Measurements from ENCODE around the gene TTLL11. TPM values are rescaled to one million over a fixed set of nuclear protein-coding genes. Genes with fewer than 3 reads are reported as not detected.
A peak's percentile ranks its signal among the peaks of the same experiment; 100 is the strongest.

The TTLL11 gene
- total RNA-seq, 4 donors from 2014 or later: 12.3 to 20.5 (median 15.3) TPM

DNA sequence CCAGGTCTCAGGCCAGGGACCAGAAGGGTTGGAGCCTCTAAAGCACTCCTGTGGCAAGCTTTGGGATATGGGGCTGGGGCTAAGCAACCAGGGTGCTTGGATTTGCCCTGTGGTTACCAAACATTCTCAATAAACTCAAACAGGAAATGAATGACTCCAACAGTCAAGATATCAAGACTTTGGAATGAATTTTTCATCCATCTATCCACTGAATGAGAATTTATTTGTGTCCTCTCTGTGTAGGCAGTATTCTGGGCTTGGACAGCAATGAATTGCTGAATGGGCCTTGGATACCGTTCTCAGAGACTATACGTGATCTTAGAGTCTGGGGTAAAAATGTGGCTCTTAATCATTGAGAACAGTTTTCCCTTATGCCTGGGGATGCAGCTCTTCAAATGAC is 229.2 kb downstream of the TTLL11 start:
- in situ Hi-C loops (cut with MboI; ENCODE audit: low sequenced_read_pairs in 4 of 4): loop anchor here in 1 of 4 donors (10.0 kb wide), 1 partner anchor 131 kb away; no protein-coding TSS in a partner anchor
- no peak overlapping the region for H3K4me3 ChIP-seq

DNA sequence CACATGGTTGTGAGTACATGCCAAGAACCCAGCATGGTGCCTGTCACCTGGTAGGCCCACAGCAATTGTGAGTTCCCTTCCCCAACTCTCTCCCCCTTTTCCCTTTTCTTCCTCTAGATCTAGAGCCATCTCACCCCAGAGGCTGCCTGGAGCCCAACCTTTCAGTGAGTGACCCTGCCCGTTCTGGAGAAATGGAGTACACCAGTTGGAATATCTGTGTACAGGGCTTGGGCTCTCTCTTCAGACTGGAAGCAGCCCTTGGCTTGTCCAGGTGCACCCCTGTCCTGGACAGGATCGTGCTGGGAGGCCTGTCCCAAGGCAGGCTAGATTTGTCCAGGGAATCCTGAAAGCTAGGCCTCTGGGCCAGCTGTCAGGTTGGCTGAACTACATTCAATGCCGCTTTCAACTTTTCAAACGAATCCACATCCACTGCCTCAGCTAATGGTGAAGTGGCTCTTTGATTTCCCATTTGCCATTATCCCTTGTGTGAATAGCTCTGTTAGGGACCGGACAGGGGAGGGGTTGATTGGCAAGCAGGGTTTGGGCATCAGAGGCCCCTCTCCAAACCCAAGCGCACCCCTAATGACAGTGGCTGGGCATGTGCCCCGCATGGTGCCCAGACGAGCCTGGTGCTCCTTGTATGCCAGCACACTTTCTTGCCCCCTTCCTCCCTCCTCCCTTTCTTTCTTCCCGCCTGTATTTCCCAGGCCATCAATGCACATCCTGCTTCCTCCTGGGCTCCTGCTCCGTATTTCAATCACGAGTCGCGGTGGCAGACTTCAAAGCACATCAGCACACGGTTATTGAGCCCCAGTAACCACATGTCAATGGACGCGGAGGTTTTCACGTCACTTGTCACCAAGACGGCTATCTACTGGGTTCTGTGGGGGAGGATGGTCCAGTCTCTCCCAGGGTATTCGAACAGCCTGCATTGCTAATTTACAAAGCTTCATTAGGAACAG is 230.5 kb downstream of the TTLL11 start:
- peaks cover 3 to 6% of the 10 kb centered on the region in 2 donors for H3K4me1 ChIP-seq
- intact Hi-C loops (cut with DNase I; ENCODE audit: low total_unique reads) (loop anchor here (5.0 kb wide), 1 partner anchor 175 kb away; no protein-coding TSS in a partner anchor), in situ Hi-C loops (cut with MboI; ENCODE audit: low sequenced_read_pairs in 4 of 4) (loop anchor here in 1 of 4 donors (10.0 kb wide), 1 partner anchor 132 kb away; no protein-coding TSS in a partner anchor)
- no peak for DNase-seq
- H3K36me3 ChIP-seq: no peaks in the 10 kb centered on the region
- H3K4me3 ChIP-seq: no peak overlapping the region
- no peak for TF ChIP-seq POLR2A (IDR thresholded peaks at IDR 0.05)
- TF ChIP-seq, protein P1, sequence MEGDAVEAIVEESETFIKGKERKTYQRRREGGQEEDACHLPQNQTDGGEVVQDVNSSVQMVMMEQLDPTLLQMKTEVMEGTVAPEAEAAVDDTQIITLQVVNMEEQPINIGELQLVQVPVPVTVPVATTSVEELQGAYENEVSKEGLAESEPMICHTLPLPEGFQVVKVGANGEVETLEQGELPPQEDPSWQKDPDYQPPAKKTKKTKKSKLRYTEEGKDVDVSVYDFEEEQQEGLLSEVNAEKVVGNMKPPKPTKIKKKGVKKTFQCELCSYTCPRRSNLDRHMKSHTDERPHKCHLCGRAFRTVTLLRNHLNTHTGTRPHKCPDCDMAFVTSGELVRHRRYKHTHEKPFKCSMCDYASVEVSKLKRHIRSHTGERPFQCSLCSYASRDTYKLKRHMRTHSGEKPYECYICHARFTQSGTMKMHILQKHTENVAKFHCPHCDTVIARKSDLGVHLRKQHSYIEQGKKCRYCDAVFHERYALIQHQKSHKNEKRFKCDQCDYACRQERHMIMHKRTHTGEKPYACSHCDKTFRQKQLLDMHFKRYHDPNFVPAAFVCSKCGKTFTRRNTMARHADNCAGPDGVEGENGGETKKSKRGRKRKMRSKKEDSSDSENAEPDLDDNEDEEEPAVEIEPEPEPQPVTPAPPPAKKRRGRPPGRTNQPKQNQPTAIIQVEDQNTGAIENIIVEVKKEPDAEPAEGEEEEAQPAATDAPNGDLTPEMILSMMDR (IDR thresholded peaks at IDR 0.05 in 4 of 5, conservative IDR thresholded peaks at IDR 0.05 in 1 of 5): no peak
- no peak overlapping the region for H3K27ac ChIP-seq
- no peaks in the 10 kb centered on the region for H3K9me3 ChIP-seq
- H3K27me3 ChIP-seq: no peaks in the 10 kb centered on the region
- no peak for ATAC-seq

More for the DNA sequence above, 229.2 kb downstream of the TTLL11 start:
- intact Hi-C loops (cut with DNase I; ENCODE audit: low total_unique reads): loop anchor here (5.0 kb wide), 1 partner anchor 177 kb away; no protein-coding TSS in a partner anchor
- no peak for TF ChIP-seq POLR2A (IDR thresholded peaks at IDR 0.05)
- TF ChIP-seq, protein P1 (IDR thresholded peaks at IDR 0.05 in 4 of 5, conservative IDR thresholded peaks at IDR 0.05 in 1 of 5): no peak
- DNase-seq: no peak
- Histone ChIP-seq H3K36me3 (no peaks in the 10 kb centered on the region), H3K4me1 (peaks cover 3 to 6% of the 10 kb centered on the region in 2 donors), H3K27me3 (no peaks in the 10 kb centered on the region), H3K27ac (no peak overlapping the region), H3K9me3 (no peaks in the 10 kb centered on the region)
- no peak for ATAC-seq

DNA sequence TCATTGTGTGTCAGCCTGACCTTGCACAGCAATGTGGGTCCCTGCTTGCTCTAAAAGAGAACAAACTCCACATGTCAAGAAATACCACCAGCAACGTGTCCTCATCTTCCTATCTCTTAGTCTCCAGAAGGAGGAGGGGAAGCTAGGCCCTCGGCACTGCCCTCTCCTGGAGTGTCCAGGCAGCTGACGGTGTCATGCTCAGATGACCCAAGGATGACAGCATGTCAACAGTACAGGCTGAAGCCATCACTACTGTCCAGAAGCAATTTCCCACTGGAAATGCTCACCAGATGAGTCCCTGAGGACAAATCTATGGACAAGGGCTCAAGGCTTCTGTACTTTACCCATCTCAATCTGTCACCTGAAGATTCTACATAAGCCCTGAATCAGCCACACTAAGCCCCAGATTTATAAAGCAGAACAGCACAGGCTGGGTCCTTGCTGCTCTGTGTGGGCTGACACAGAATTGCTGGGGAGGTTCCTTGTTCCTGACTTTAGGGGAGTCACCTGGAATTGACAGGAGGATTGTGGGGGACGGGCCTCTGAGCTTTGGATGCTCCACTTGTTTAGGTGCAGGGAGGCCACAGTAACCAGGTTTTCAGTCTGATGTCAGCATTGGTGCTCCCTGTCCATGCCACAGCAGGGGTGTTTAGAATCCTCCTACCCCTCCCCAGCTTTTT is 231.5 kb downstream of the TTLL11 start:
- TF ChIP-seq POLR2A (IDR thresholded peaks at IDR 0.05): no peak
- TF ChIP-seq, protein P1 (IDR thresholded peaks at IDR 0.05 in 4 of 5, conservative IDR thresholded peaks at IDR 0.05 in 1 of 5): peak; percentile 29 to 66 (median 55)
- no peaks in the 10 kb centered on the region for H3K27me3 ChIP-seq
- H3K4me3 ChIP-seq: no peak overlapping the region
- peak overlapping the region in 2 of 4 donors; percentile 2 to 39 for H3K27ac ChIP-seq
- H3K36me3 ChIP-seq: no peaks in the 10 kb centered on the region
- H3K9me3 ChIP-seq: no peaks in the 10 kb centered on the region
- peaks cover 3 to 6% of the 10 kb centered on the region in 2 donors for H3K4me1 ChIP-seq
- in situ Hi-C loops (cut with MboI; ENCODE audit: low sequenced_read_pairs in 4 of 4): loop anchor here in 1 of 4 donors (10.0 kb wide), 1 partner anchor 133 kb away; no protein-coding TSS in a partner anchor
- intact Hi-C loops (cut with DNase I; ENCODE audit: low total_unique reads): loop anchor here (1.0 to 5.0 kb wide), 2 partner anchors 115 to 174 kb away; no protein-coding TSS in a partner anchor
- peak; percentile 40 to 70 for DNase-seq
- ATAC-seq: peak; percentile 73 to 91

DNA sequence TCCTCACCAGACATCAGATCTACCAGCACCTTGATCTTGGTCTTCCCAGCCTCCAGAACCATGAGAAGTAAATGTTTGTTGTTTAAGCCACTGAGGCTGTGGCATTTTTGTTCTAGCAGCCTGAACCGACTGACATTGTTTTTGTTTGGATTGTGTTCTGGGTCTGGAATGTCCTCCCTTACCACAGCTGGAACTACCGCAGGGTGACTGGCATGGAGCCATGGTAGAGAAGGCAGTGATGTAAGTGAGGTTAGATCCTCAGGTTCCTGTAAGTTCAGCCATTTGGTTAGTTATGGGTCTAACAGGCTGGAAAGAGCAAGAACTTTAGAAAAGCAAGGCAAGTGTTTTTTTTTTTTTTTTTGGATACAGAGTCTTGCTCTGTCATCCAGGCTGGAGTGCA is 232.4 kb downstream of the TTLL11 start:
- peak overlapping the region in 2 of 4 donors; percentile 2 to 39 for H3K27ac ChIP-seq
- TF ChIP-seq, protein P1 (IDR thresholded peaks at IDR 0.05 in 4 of 5, conservative IDR thresholded peaks at IDR 0.05 in 1 of 5): no peak
- no peak for TF ChIP-seq POLR2A (IDR thresholded peaks at IDR 0.05)
- no peak overlapping the region for H3K4me3 ChIP-seq
- no peaks in the 10 kb centered on the region for H3K27me3 ChIP-seq
- in situ Hi-C loops (cut with MboI; ENCODE audit: low sequenced_read_pairs in 4 of 4): loop anchor here in 1 of 4 donors (10.0 kb wide), 1 partner anchor 134 kb away; no protein-coding TSS in a partner anchor
- H3K9me3 ChIP-seq: no peaks in the 10 kb centered on the region
- H3K36me3 ChIP-seq: no peaks in the 10 kb centered on the region
- DNase-seq (peak in 1 of 2 donors; percentile 55), ATAC-seq (no peak)
- H3K4me1 ChIP-seq: peaks cover 3 to 6% of the 10 kb centered on the region in 2 donors
- intact Hi-C loops (cut with DNase I; ENCODE audit: low total_unique reads): loop anchor here (1.0 to 5.0 kb wide), 2 partner anchors 114 to 173 kb away; no protein-coding TSS in a partner anchor
